SK-N-SH treated with all-trans-retinoic acid at 6 μM for 48 hours (cell line): ENCODE data around the gene SHANK2.

Experiments
- ARNTL ChIP-seq: fragments of 450-650 bp; formaldehyde crosslinking; IDR thresholded peaks from 2 replicates; pipeline ENCODE4 v1.5.0; 2020; ENCODE audit warnings: low read depth, mild to moderate bottlenecking, moderate library complexity, borderline replicate concordance
- SNAI2 ChIP-seq: fragments of 250-450 bp; sonication (Bioruptor Pico); IDR thresholded peaks from 2 replicates; pipeline ENCODE4 v1.5.0; 2020; ENCODE audit warnings: mild to moderate bottlenecking, moderate library complexity
- ZNF70 ChIP-seq: fragments of 450-650 bp; formaldehyde crosslinking; IDR thresholded peaks from 2 replicates; pipeline ENCODE4 v1.5.0; 2020; ENCODE audit warnings: mild to moderate bottlenecking, moderate library complexity
- TF ChIP-seq, protein P1 (sequence below): fragments of 250-450 bp; sonication (Bioruptor Pico); IDR thresholded peaks from 2 replicates; pipeline ENCODE4 v1.8.0; 2020; ENCODE audit warnings: mild to moderate bottlenecking, moderate library complexity, borderline replicate concordance

DNA sequence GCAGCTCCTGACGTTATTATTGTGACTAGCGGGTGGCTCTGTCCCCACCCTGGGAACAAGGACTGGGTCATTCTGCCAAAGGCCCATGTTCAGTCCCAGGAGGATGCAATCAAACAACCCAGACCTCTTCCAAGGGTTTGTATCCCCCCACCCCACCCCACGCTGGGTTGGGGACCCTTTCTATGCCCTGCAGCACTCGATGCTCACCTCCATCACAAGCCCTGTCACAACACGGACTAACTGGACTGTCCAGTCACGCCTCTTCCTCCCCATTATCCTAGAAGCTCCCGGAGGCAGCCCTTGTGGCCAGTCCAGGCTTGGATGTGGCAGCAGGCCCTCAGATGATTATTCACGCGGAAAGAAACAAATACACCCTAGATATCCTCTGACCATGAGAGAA lies 3.7 kb downstream of the SHANK2 start:
- TF ChIP-seq SNAI2 (CRISPR knock-in tag) (no peak), ARNTL (CRISPR knock-in tag) (no peak), ZNF70 (CRISPR knock-in tag) (no peak)
- TF ChIP-seq, protein P1, sequence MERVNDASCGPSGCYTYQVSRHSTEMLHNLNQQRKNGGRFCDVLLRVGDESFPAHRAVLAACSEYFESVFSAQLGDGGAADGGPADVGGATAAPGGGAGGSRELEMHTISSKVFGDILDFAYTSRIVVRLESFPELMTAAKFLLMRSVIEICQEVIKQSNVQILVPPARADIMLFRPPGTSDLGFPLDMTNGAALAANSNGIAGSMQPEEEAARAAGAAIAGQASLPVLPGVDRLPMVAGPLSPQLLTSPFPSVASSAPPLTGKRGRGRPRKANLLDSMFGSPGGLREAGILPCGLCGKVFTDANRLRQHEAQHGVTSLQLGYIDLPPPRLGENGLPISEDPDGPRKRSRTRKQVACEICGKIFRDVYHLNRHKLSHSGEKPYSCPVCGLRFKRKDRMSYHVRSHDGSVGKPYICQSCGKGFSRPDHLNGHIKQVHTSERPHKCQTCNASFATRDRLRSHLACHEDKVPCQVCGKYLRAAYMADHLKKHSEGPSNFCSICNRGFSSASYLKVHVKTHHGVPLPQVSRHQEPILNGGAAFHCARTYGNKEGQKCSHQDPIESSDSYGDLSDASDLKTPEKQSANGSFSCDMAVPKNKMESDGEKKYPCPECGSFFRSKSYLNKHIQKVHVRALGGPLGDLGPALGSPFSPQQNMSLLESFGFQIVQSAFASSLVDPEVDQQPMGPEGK (CRISPR knock-in tag): no peak
